IMR-90 (cell line): Measurements from ENCODE around the gene FARP1.

Experiments
- CTCF ChIP-seq: conservative IDR thresholded peaks from 2 replicates; pipeline ENCODE4 v1.5.1; 2012; ENCODE audit warnings: mild to moderate bottlenecking, low read depth, low read length, improper control_type of control experiment
- POLR2A ChIP-seq: IDR thresholded peaks from 2 replicates; pipeline ENCODE4 v1.6.1; 2012; ENCODE audit warnings: mild to moderate bottlenecking, low read depth, low read length
- RAD21 ChIP-seq: IDR thresholded peaks from 2 replicates; pipeline ENCODE4 v1.6.1; 2012; ENCODE audit warnings: low read length, improper control_type of control experiment
- USF2 ChIP-seq: fragments of 150-350 bp; IDR thresholded peaks from 2 replicates; pipeline ENCODE4 v1.6.1; 2017; ENCODE audit warnings: mild to moderate bottlenecking, antibody characterized with exemption, low read length, low read depth

GRCh38 chr13:98363326-98363725 is 220.4 kb downstream of the FARP1 start:
- TF ChIP-seq CTCF (no peak), POLR2A (no peak), RAD21 (no peak), USF2 (no peak)
